SK-N-MC (cell line): ENCODE data around the gene C1orf185.
"Not testable (repeated sequence)": the region's sequence is repeated elsewhere in the genome, so short reads cannot be mapped to it uniquely, and the experiment has no call there.

Experiments used
- EZH2 ChIP-seq: fragments of 200-600 bp; sonication (generic); IDR thresholded peaks from one replicate; pipeline ENCODE4 v1.6.1; 2017; ENCODE audit warnings: antibody characterized with exemption
- POLR2AphosphoS5 ChIP-seq: IDR thresholded peaks from 2 replicates; pipeline ENCODE4 v1.6.1; 2012; ENCODE audit warnings: mild to moderate bottlenecking, low read depth, low read length, borderline replicate concordance

DNA sequence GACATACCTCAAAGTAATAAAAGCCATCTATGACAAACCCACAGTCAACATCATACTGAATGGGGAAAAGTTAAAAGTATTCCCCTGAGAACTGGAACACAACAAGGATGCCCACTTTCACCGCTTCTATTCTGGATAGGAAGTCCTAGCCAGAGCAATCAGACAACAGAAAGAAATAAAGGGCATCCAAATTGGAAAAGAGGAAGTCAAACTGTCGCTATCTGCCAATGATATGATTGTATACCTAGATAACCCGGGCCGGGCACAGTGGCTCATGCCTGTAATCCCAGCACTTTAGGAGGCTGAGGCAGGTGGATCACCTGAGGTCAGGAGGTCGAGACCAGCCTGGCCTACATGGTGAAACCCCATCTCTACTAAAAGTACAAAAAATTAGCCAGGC, 60.5 kb downstream of the C1orf185 start:
- TF ChIP-seq POLR2AphosphoS5, EZH2: not testable (repeated sequence)
